A673 (cell line): ENCODE measurements around the gene CFAP100.

Experiments
- EZH2 ChIP-seq: fragments of 200-600 bp; sonication (generic); IDR thresholded peaks from 2 replicates; pipeline ENCODE4 v1.6.1; 2017; ENCODE audit warnings: borderline replicate concordance, low read depth, mild to moderate bottlenecking, mixed read lengths, antibody characterized with exemption, low read length; ENCODE audit not compliant: poor library complexity, severe bottlenecking
- TF ChIP-seq, protein P1 (sequence below): fragments of 300-800, 200-600 bp; sonication (generic); conservative IDR thresholded peaks from 2 replicates; pipeline ENCODE4 v1.5.1; 2017; ENCODE audit warnings: low read depth, mild to moderate bottlenecking, antibody characterized with exemption, low read length, moderate library complexity, mixed read lengths

DNA sequence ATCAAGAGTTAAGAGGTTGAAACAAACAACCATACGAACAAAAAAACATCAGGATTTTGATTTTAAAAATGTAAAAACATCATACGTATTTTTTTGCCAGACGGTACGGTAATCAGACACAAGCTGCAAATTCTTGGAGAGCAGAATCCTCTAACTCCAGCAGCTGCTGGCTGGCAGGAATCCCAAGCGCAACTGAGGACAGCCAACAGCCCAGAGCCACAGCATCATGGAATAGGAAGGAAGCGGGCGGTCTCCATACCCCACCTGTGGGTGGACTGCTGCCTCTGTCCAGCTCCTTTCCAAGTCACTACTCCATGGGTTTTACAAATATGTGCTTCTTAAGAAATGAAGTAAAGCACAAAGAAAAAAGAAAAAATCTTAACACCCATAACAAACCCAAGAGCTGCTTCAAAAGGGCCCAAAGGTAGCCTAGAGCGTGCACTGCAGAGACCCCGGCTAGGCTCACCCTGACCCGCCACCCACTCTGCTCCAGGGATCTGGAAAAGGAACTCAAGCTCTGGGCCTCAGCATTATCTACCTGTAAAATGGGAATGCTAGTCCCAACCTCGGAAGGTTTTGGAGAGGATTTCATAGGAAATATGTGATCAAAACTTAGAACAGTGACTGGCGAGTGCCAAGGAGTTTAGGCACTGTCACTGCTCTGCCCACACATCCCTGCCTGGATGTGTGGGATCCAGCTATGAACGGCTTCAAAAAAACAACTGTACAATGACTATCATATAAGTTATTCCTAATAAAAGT lies 47.6 kb downstream of the CFAP100 start:
- TF ChIP-seq, protein P1, sequence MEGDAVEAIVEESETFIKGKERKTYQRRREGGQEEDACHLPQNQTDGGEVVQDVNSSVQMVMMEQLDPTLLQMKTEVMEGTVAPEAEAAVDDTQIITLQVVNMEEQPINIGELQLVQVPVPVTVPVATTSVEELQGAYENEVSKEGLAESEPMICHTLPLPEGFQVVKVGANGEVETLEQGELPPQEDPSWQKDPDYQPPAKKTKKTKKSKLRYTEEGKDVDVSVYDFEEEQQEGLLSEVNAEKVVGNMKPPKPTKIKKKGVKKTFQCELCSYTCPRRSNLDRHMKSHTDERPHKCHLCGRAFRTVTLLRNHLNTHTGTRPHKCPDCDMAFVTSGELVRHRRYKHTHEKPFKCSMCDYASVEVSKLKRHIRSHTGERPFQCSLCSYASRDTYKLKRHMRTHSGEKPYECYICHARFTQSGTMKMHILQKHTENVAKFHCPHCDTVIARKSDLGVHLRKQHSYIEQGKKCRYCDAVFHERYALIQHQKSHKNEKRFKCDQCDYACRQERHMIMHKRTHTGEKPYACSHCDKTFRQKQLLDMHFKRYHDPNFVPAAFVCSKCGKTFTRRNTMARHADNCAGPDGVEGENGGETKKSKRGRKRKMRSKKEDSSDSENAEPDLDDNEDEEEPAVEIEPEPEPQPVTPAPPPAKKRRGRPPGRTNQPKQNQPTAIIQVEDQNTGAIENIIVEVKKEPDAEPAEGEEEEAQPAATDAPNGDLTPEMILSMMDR: no peak
- TF ChIP-seq EZH2: no peak
